Activated naive CD8-positive, alpha-beta T cell treated with anti-CD3 and anti-CD28 coated beads for 36 hours (primary cell): Measurements from ENCODE around the gene TAF8. TPM values are rescaled to one million over a fixed set of nuclear protein-coding genes. Genes with fewer than 3 reads are reported as not detected.

Source experiments
- DNase-seq: peaks from one replicate; pipeline ENCODE4 v3.0.0; 2021
- H3K27ac Mint-ChIP-seq: one replicate; pipeline ENCODE4 v1.8.0; 2022; ENCODE audit warnings: mild to moderate bottlenecking, moderate library complexity, mixed read lengths
- H3K27me3 Mint-ChIP-seq: one replicate; pipeline ENCODE4 v1.8.0; 2022; ENCODE audit warnings: mild to moderate bottlenecking, mixed read lengths
- H3K36me3 Mint-ChIP-seq: one replicate; pipeline ENCODE4 v1.8.0; 2021; ENCODE audit warnings: mild to moderate bottlenecking, mixed read lengths
- H3K4me1 Mint-ChIP-seq: one replicate; pipeline ENCODE4 v1.8.0; 2021; ENCODE audit warnings: mixed read lengths
- H3K4me3 Mint-ChIP-seq: one replicate; pipeline ENCODE4 v1.8.0; 2022; ENCODE audit warnings: mild to moderate bottlenecking, moderate library complexity, mixed read lengths
- H3K9me3 Mint-ChIP-seq: one replicate; pipeline ENCODE4 v1.8.0; 2022; ENCODE audit warnings: mixed read lengths
- total RNA-seq, 2 experiments: library from RNA; stranded (reverse); gene quantifications; one replicate each; pipeline ENCODE4 v1.2.3, GENCODE V29; 2021

The TAF8 gene
- total RNA-seq, 2 experiments from 2014 or later, result 40.4 to 45.1 TPM

DNA sequence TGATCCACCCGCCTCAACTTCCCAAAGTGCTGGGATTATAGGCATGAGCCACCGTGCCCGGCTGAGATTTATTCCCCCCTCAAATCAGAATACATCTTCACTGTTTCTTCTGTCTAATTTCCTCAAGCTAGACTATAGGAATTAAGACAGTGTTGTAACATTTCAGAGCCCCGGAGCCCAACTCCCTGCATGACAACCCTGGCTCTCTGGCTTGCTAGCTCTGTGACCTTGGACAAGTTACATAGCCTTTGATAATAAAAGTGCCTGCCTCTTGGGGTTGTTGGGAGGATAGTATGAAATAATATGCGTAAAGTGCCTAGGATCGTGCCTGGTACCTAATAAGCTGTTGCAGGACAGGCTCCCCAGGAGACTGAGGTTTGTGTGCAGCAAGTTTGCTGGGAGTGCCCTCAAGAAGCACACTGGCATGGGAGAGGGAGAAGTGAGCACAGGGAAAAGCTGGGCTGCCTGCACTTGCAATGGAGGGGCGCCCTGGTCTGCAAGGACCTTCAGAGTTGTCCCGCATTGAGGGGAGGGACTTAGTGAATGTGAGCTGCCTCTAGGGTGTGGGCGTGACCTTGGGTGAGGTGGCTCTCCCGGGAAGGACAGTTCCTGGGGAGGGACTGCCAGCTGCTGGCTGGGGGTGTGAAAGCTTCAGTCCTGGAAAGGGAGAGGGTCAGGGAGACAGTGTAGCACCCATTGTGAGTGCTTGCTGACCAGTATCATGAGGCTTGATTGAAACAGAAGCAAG is 43.4 kb downstream of the TAF8 start:
- Mint-ChIP-seq H3K4me1 (peaks cover 5% of the 10 kb centered on the region), H3K27me3 (no peaks in the 10 kb centered on the region), H3K9me3 (no peaks in the 10 kb centered on the region), H3K4me3 (no peak overlapping the region), H3K36me3 (no peaks in the 10 kb centered on the region), H3K27ac (no peak overlapping the region)
- no peak for DNase-seq

DNA sequence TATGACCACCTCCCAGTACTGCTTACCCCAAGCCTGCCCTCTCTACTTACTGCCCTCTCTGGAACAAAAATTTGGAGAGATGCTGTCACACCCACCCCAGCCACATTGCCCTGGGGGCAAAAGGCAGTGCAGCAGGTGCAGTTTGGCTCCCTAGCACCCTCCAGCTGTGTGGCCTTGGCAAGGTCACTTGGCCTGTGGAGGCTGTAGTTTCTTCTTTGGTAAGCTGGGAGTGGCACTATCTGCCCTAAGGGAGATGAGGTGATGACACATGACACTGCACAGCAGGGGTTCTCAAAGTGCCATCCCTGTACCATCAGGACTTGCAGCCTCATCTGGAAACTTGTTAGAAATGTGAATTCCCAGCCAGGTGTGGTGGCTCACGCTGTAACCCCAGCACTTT is 44.8 kb downstream of the TAF8 start:
- peaks cover 11% of the 10 kb centered on the region for H3K4me1 Mint-ChIP-seq
- no peaks in the 10 kb centered on the region for H3K36me3 Mint-ChIP-seq
- H3K4me3 Mint-ChIP-seq, result no peak overlapping the region
- no peak for DNase-seq
- H3K27me3 Mint-ChIP-seq, result no peaks in the 10 kb centered on the region
- H3K9me3 Mint-ChIP-seq, result no peaks in the 10 kb centered on the region
- H3K27ac Mint-ChIP-seq, result no peak overlapping the region

DNA sequence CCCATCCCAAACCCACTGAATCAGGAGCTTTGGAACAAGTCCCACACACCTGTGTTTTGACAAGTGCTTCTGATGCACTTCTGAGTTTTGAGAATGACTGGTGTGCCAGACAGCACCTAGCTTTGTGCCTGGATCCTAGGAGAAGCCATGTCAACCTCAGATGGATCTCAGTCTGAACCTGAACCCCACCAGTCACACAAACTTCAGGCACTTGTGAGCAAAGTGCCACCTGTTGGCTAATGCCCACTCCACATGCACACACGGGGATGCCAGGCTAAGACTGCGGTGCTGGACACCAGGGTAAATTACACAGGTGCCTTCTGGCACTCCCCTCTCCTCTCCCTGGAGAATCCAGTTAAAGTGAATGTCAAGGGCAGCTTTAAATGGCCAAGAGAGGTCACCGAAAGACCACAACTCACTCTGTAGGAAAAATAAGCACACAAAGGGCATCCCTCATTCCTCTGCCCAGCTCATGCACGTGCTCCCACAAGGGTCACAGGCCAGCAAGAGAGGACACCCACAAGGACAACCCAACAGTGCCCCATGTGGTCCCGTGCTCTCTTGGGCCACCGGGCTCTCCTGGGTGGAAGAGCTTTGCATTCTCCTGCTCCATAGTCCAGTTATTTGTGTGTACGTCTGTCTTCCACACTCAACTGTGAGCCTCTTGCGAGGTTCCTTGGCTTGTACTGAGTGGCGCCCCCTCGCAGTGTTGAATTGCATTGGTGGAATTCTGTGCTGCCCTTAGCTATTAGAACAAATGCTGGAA is 45.6 kb downstream of the TAF8 start:
- H3K27ac Mint-ChIP-seq, result no peak overlapping the region

DNA sequence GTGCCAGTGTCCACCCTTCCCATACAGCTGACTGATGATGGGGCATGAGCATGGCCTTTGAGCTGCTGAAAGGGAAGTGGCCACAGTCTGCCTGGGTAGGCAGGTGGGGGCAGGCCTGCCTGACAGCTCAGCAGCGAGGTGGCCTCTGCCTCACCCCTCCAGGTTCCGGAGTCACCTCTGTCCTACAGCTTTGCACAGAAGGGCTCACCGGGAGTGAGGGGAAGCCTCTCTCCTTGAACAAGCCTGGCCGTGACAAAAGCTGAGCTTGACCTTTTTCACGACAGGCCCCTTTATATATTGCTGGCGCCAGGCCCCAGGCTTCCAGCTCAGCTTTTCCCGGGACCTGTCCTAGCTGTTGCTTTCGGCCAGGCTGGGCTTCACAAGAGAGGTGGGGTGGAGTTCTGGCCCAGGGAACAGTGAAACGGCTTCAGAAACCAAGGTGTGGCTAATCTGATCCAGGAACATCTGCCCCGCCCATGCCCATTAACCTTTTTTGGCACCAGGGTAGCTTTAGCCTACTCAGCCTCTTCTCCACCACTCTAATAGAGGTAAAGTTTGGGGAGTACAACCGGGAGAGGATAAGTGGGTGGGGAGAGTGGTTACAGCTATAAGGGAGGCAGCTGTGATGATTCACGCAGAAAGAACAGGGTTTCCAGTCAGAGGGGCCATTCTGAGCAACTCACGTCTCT is 49.2 kb downstream of the TAF8 start:
- peaks cover 27% of the 10 kb centered on the region for H3K4me1 Mint-ChIP-seq
- no peak overlapping the region for H3K4me3 Mint-ChIP-seq
- DNase-seq, result no peak
- H3K9me3 Mint-ChIP-seq, result no peaks in the 10 kb centered on the region
- no peaks in the 10 kb centered on the region for H3K27me3 Mint-ChIP-seq
- peak overlapping the region; percentile 75 for H3K27ac Mint-ChIP-seq
- H3K36me3 Mint-ChIP-seq, result no peaks in the 10 kb centered on the region

More for the DNA sequence above, 45.6 kb downstream of the TAF8 start:
- H3K36me3 Mint-ChIP-seq, result no peaks in the 10 kb centered on the region
- peaks cover 17% of the 10 kb centered on the region for H3K4me1 Mint-ChIP-seq
- no peak overlapping the region for H3K4me3 Mint-ChIP-seq
- no peak for DNase-seq
- no peaks in the 10 kb centered on the region for H3K9me3 Mint-ChIP-seq
- no peaks in the 10 kb centered on the region for H3K27me3 Mint-ChIP-seq

DNA sequence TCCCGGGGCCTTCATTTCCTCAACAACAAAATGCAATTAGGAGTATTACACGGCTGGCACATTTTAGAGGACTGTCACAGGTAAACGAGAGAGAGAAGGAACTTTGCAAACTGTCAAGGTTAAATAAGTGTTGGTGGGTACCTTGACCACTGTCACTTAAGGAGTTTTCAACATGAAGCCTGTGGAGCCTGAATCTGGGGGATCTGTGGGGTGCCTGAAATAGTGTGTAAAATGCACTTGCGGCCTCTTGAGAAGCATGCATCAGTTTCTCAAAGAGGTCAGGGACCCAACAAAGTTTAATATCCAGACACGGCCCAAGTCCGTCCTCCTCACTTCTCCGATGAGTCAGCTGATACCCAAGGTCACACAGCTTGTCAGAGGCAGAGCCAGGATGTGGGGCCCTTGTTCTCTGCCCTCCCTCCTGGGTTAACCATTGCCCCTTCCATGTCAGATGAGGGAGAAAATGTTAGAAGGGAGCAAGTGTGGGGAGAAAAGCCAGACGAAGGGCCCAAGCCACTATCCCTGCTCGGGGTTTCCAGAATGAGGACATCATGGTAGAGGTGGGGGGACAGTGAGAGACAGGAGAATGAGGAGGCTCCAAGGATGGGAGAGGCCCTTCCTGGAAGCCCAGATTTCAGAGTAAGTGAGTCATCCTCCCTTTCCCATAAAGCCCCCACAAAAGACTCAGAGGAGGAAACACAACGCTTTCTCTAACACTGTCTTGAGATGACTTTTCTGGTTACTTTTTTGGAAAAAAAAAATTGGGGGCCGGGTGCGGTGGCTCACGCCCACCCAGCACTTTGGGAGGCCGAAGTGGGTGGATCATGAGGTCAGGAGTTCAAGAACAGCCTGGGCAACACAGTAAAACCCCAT is 49.9 kb downstream of the TAF8 start:
- peak; percentile 19 for DNase-seq
- Mint-ChIP-seq H3K4me1 (peaks cover 27% of the 10 kb centered on the region), H3K4me3 (no peak overlapping the region), H3K27ac (peak overlapping the region; percentile 75), H3K9me3 (no peaks in the 10 kb centered on the region), H3K36me3 (no peaks in the 10 kb centered on the region), H3K27me3 (no peaks in the 10 kb centered on the region)

DNA sequence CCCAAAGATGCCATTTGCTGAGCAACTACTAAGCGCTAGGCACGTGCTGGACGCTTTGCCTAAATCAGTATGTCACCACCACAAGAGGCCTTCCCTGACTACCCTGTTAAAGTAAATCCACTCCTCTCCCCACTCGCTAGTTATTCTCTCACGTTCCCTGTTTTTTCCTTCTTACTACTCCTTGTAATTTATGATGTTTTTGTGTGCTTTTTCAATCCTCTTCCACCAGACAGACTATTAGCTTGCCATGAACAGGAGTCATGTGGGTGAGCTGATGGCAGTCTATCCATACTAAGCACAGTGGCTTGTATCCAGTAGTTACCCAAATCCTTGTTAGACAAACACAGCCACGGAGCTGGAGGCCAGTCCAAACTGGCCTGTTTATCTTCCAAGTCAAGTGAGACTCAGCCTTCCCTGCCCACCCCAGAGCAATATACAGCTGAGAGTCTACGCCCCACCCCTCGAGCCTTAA is 50.9 kb downstream of the TAF8 start:
- no peak overlapping the region for H3K27ac Mint-ChIP-seq
- no peak for DNase-seq
- H3K9me3 Mint-ChIP-seq, result no peaks in the 10 kb centered on the region
- H3K36me3 Mint-ChIP-seq, result no peaks in the 10 kb centered on the region
- H3K4me3 Mint-ChIP-seq, result no peak overlapping the region
- H3K4me1 Mint-ChIP-seq, result peaks cover 27% of the 10 kb centered on the region
- no peaks in the 10 kb centered on the region for H3K27me3 Mint-ChIP-seq

DNA sequence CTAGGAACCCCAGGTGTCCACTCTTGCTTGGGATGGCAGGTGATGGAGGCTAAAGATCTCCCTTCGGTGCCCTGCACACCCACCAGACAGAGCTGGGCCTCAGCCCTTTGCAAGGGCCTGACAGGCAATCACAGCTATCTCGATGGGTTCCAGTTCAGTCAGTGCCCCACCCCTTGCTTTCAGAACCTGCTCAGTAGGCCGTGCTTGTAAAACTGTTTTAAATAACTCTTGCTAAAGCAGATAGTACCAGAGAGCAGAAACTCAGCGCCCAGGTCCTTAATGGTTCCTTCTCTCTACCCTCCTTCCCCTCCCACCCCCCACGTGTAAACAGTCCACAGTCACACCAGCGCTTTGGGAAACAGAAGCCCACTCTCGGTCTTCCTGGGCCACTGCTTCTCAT is 52.9 kb downstream of the TAF8 start:
- H3K27ac Mint-ChIP-seq, result no peak overlapping the region
- H3K4me1 Mint-ChIP-seq, result peaks cover 22% of the 10 kb centered on the region
- no peaks in the 10 kb centered on the region for H3K36me3 Mint-ChIP-seq
- H3K4me3 Mint-ChIP-seq, result peak overlapping the region; percentile 75
- no peaks in the 10 kb centered on the region for H3K9me3 Mint-ChIP-seq
- DNase-seq, result no peak
- H3K27me3 Mint-ChIP-seq, result no peaks in the 10 kb centered on the region

DNA sequence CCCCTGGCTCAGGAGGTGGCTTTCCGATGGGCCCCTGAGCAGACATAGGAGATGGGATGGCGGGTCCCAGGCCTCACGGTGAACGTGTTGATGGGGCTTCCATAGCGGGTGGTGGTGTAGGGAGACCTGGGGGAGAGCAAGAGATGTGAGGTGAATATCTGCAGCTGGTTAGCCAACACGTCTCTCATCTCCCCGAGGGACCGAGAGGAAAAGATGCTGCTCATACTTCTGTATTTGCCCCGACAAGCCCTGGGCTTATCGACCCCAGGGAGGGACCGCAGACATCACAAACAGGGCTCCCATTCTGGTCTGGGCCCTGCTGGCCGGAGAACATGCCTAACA is 53.4 kb downstream of the TAF8 start:
- Mint-ChIP-seq H3K4me3 (peak overlapping the region; percentile 75), H3K36me3 (no peaks in the 10 kb centered on the region), H3K27me3 (no peaks in the 10 kb centered on the region), H3K9me3 (no peaks in the 10 kb centered on the region), H3K27ac (peak overlapping the region; percentile 79), H3K4me1 (peaks cover 22% of the 10 kb centered on the region)
- DNase-seq, result no peak

DNA sequence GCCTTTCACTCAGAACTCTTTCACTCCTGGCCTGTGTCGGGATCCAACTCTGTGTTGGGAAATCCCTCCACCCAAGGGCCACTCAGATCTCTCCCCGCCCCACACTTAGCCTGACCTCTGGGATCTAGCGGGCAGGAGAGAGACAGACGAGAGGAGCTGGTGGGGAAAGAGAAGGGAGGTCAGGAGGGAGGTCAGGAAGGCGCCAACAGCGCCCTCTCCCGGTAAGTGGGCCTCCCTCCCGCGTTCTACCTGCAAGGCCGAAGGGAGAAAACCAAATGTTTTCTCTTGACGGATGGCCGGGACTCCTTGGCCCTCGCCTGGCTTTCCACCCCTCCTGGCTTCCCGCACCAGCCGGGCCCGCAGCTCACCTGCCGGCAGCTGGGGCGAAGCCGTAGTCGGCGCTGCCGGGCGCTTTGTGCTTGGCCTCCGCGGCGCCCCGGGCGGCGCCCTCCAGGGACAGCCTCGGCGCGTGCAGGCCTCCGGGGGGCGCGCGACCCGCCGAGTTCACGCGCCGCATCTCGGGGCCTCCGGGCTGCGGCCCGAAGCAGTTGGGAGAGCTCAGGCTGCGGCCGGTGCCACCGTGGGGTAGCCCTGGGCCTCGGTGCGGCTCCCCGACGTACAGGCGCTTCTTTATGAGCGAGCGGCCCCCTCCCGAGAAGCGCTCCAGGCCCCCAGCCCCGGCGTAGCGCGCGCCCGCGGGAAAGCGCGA is 53.9 kb downstream of the TAF8 start:
- Mint-ChIP-seq H3K36me3 (no peaks in the 10 kb centered on the region), H3K27ac (peak overlapping the region; percentile 79), H3K9me3 (no peaks in the 10 kb centered on the region), H3K4me1 (peaks cover 22% of the 10 kb centered on the region), H3K4me3 (peak overlapping the region; percentile 75), H3K27me3 (no peaks in the 10 kb centered on the region)
- DNase-seq, result peak; percentile 80

DNA sequence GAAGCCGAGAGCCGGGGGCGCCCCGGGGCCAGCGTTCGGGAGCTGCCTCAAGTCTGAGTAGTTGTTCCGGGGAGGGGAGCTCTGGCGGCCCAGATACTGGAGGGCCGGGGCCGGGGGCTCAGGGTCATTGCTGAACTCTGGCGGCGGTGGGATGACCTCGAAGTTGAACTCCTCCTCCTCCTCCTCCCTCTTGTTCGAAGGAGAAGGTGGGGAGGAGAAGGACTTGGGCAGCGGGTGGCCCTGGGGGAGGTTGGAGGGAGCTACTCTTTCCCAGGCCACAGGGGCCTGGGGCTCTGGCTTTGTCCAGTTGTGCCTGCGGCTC is 54.4 kb downstream of the TAF8 start:
- H3K4me1 Mint-ChIP-seq, result peaks cover 19% of the 10 kb centered on the region
- H3K4me3 Mint-ChIP-seq, result peak overlapping the region; percentile 67
- no peak for DNase-seq
- no peaks in the 10 kb centered on the region for H3K36me3 Mint-ChIP-seq
- H3K27me3 Mint-ChIP-seq, result no peaks in the 10 kb centered on the region
- no peaks in the 10 kb centered on the region for H3K9me3 Mint-ChIP-seq
- no peak overlapping the region for H3K27ac Mint-ChIP-seq

DNA sequence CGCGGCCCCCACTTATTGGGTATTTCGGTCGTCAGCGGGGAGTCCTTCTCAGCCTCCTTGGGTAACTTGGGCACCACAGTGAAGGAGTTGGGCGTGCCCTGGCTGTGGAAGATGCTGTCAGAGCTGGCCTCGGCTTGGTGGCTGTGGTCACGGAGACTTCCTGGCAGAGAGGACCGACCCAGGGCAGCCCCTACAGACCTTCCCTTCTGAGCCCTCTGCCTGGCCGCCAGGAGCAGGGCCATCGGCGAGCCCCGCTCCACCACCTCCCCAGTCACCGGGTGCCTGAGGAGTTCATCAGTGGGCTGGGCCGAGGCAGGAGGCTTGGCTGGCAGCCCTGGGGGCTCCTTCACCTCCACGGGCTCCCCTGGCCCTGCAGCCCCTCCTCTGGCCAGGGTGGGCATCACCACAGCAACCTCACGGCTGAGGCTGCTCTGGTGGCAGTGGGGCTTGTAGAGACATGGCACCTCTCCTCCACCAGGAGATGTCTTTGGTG is 54.9 kb downstream of the TAF8 start:
- H3K4me3 Mint-ChIP-seq, result peak overlapping the region; percentile 67
- H3K9me3 Mint-ChIP-seq, result no peaks in the 10 kb centered on the region
- H3K27me3 Mint-ChIP-seq, result no peaks in the 10 kb centered on the region
- peaks cover 15% of the 10 kb centered on the region for H3K4me1 Mint-ChIP-seq
- no peaks in the 10 kb centered on the region for H3K36me3 Mint-ChIP-seq
- H3K27ac Mint-ChIP-seq, result no peak overlapping the region
- no peak for DNase-seq

DNA sequence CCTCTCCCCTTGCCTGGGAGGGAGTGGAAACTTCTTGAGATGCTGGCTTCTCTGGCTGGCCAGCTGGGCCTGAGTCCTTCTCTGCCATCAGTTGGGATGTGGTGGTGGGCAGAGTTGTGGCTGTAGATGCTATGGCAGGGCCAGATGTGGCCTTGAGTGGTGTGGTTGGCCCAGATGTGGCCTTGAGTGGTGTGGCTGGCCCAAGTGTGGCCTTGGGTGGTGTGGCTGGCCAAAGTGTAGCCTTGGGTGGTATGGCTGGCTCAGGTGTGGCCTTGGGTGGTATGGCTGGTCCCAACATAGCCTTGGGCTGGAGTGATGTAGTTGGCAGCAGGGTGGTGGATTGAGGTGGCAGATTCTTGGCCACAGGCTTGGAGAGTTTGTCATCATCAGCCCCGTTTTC is 55.4 kb downstream of the TAF8 start:
- DNase-seq, result no peak

DNA sequence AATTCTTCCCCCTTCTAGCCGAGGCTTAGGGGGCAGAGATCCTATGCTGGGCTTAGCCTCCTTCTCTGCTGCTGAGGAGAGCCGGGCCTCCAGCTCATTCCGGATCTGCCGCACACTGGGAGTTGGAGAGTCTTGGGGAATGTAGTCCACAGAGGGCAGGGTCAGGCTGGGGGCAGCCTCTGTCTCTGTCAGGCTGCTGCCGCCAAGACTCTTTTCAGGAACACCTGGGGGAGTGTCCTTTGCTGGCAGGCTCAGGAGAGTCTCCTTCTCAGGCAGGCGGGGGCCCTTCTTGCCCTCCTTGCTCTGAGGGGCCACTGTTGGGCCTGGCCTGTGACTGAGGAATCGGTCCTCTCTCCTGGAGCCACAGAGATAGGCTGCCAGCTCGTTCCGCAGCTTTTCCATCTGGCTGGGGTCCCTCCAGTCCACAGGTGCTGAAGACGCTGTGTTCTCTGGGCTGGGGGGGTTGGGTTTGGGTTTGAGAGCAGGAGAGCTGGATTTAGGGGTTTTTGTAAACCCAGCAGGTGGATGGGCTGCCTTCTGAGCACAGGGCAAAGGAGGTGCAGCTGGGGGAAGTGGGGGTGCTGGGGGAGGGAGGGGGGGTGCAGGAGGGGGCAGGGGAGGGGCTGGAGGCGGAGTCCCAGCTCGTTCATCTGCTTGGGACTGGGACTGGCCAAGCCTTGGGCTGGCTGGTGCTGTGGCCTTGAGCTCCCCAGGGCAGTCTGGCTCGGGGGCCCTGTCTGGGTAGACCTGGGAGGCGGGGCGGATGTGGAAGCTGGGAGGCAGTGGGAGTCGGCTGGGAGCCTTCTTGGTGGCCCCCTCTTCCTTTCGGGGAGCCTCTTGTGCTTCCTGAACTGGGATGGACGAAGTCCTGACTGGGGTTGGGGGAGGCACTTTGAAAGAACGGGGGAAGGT is 56.0 kb downstream of the TAF8 start:
- H3K4me3 Mint-ChIP-seq, result no peak overlapping the region
- no peaks in the 10 kb centered on the region for H3K36me3 Mint-ChIP-seq
- DNase-seq, result no peak
- H3K27me3 Mint-ChIP-seq, result no peaks in the 10 kb centered on the region
- no peaks in the 10 kb centered on the region for H3K9me3 Mint-ChIP-seq
- no peak overlapping the region for H3K27ac Mint-ChIP-seq
- peaks cover 8% of the 10 kb centered on the region for H3K4me1 Mint-ChIP-seq

More for the DNA sequence above, 55.4 kb downstream of the TAF8 start:
- Mint-ChIP-seq H3K36me3 (no peaks in the 10 kb centered on the region), H3K9me3 (no peaks in the 10 kb centered on the region), H3K4me3 (no peak overlapping the region), H3K4me1 (peaks cover 10% of the 10 kb centered on the region), H3K27me3 (no peaks in the 10 kb centered on the region), H3K27ac (no peak overlapping the region)
